ENCODE results near the gene ABLIM1.

ABLIM1 gene

GRCh38 chr10:114436941-114437340 is 221.1 kb downstream of the ABLIM1 start:
- no peak for DNase-seq

GRCh38 chr10:114432566-114433093 is 225.4 kb downstream of the ABLIM1 start:
- DNase-seq: no peak

GRCh38 chr10:114431414-114432135 is 226.5 kb downstream of the ABLIM1 start:
- DNase-seq: no peak

- no peak for DNase-seq
Measured at GRCh38 chr10:114430688-114431413, 227.2 kb downstream of the ABLIM1 start.

- DNase-seq: no peak
Measured at GRCh38 chr10:114429581-114430335, 228.3 kb downstream of the ABLIM1 start.

GRCh38 chr10:114427124-114427852 is 230.8 kb downstream of the ABLIM1 start:
- no peak for DNase-seq

GRCh38 chr10:114426476-114426875 is 231.6 kb downstream of the ABLIM1 start:
- DNase-seq: no peak

GRCh38 chr10:114420811-114421485 is 237.1 kb downstream of the ABLIM1 start:
- no peak for DNase-seq

GRCh38 chr10:114418109-114418508 is 240.0 kb downstream of the ABLIM1 start:
- no peak for DNase-seq

GRCh38 chr10:114412907-114413797 is 244.9 kb downstream of the ABLIM1 start:
- no peak for DNase-seq

- no peak for DNase-seq
Measured at GRCh38 chr10:114408968-114409444, 249.1 kb downstream of the ABLIM1 start.

GRCh38 chr10:114408112-114408967 is 249.7 kb downstream of the ABLIM1 start:
- no peak for DNase-seq

- no peak for DNase-seq
Measured at GRCh38 chr10:114406455-114406854, 251.6 kb downstream of the ABLIM1 start.

- no peak for DNase-seq
Measured at GRCh38 chr10:114405011-114405350, 253.1 kb downstream of the ABLIM1 start.

- DNase-seq: no peak
Measured at GRCh38 chr10:114404171-114405010, 253.7 kb downstream of the ABLIM1 start, which contains the start of gene AFAP1L2. AFAP1L2 (minus strand) TSS chr10:114404502; CDS start chr10:114404455, 47 bp downstream.

- no peak for DNase-seq
Measured at GRCh38 chr10:114403541-114404161, 254.4 kb downstream of the ABLIM1 start.

- DNase-seq: no peak
Measured at GRCh38 chr10:114402871-114403540, 255.1 kb downstream of the ABLIM1 start.

- no peak for DNase-seq
Measured at GRCh38 chr10:114402233-114402632, 255.8 kb downstream of the ABLIM1 start.
